K562 (cell line): Measurements from ENCODE around the gene VPS41. TPM values are rescaled to one million over a fixed set of nuclear protein-coding genes. Genes with fewer than 3 reads are reported as not detected.

ENCODE experiments used
- ATAC-seq: fragments of 200-7000 bp; cut with Tn5 transposase; 3 replicates; pipeline ENCODE4 v1.9.1; 2020; ENCODE audit warnings: moderate library complexity
- BruUV-seq: library from RNA; stranded (reverse); fragments of 400-500 nt; replicated peaks from 2 replicates; lab custom pipeline; 2021; lab: Mats Ljungman, UMichigan
- CTCF ChIA-PET: fragments of 300-600 bp; formaldehyde crosslinking; extraction: SDS; loops from one replicate; lab custom pipeline; 2021; ENCODE audit warnings: low intra/inter-chr PET ratio; lab: Yijun Ruan, JAX
- POLR2A ChIA-PET: fragments of 300-600, 350-650 bp; sonication (Branson Sonifier 250); formaldehyde crosslinking; extraction: SDS; loops from one replicate; lab custom pipeline; 2021; ENCODE audit warnings: antibody characterized with exemption, inconsistent platforms; lab: Yijun Ruan, JAX
- DNase-seq, 4 experiments: peaks; one replicate each; pipeline versions ENCODE4 v3.0.0 to v3.0.0-alpha.2; 2011 to 2018; ENCODE audit warnings: low spot score in 3 of 4, mixed read lengths in 3 of 4; ENCODE audit errors: extremely low read depth in 1 of 4
- FAIRE-seq: peaks from 2 replicates; lab custom pipeline; 2011; peaks lifted over from hg19 to GRCh38; lab: Jason Lieb, UNC
- H2AFZ ChIP-seq: 2 replicates; pipeline ENCODE4 v1.6.0; 2011; ENCODE audit warnings: low read depth, low read length, control low read depth, inconsistent platforms
- H3K27ac ChIP-seq: fragments of 200-600 bp; 3 replicates; pipeline ENCODE4 v1.8.0; 2011; ENCODE audit warnings: low read depth, mild to moderate bottlenecking, control low read depth, inconsistent platforms, low read length, moderate library complexity, mixed read lengths; ENCODE audit errors: extremely low read depth
- H3K27me3 ChIP-seq, 2 experiments: fragments of 300-600 bp in 1 of 2; 2 replicates in 1 of 2; 3 replicates in 1 of 2; pipeline versions ENCODE4 v1.6.0 to v1.8.0; 2011; ENCODE audit warnings: inconsistent platforms in 2 of 2, low read length in 2 of 2, mild to moderate bottlenecking in 1 of 2, mixed read lengths in 1 of 2, moderate library complexity in 1 of 2; ENCODE audit not compliant: control insufficient read depth in 2 of 2, insufficient read depth in 2 of 2
- H3K36me3 ChIP-seq: fragments of 300-600 bp; 3 replicates; pipeline ENCODE4 v1.8.0; 2011; ENCODE audit warnings: mild to moderate bottlenecking, low read length, inconsistent platforms; ENCODE audit not compliant: control insufficient read depth, insufficient read depth
- H3K4me1 ChIP-seq, 2 experiments: fragments of 200-600 bp in 1 of 2; replicated peaks in 1 of 2; 2 replicates in 1 of 2; 3 replicates in 1 of 2; pipeline versions ENCODE4 v1.5.1 to v1.8.0; 2011; ENCODE audit warnings: inconsistent platforms in 2 of 2, low read length in 2 of 2, mild to moderate bottlenecking in 1 of 2, mixed read lengths in 1 of 2, moderate library complexity in 1 of 2; ENCODE audit not compliant: control insufficient read depth in 2 of 2, insufficient read depth in 2 of 2
- H3K4me2 ChIP-seq: 2 replicates; pipeline ENCODE4 v1.6.1; 2011; ENCODE audit warnings: low read length, control low read depth, inconsistent platforms, mixed read lengths; ENCODE audit not compliant: insufficient read depth
- H3K4me3 ChIP-seq: fragments of 200-600 bp; sonication (generic), shearing (Covaris generic); 2 replicates; pipeline ENCODE4 v1.5.1; 2016; ENCODE audit warnings: control low read depth, inconsistent platforms
- H3K79me2 ChIP-seq: fragments of 200-600 bp; 3 replicates; pipeline ENCODE4 v1.8.0; 2011; ENCODE audit warnings: low read length, inconsistent platforms; ENCODE audit not compliant: control insufficient read depth, insufficient read depth
- H3K9ac ChIP-seq, 2 experiments: 2 replicates each; pipeline versions ENCODE4 v1.6.0 to v1.6.1; 2011; ENCODE audit warnings: low read depth in 2 of 2, low read length in 2 of 2, control low read depth in 1 of 2, inconsistent platforms in 1 of 2, mild to moderate bottlenecking in 1 of 2, mixed read lengths in 1 of 2; ENCODE audit not compliant: insufficient read depth in 1 of 2
- H3K9me1 ChIP-seq: one replicate; pipeline ENCODE4 v1.6.0; 2011; ENCODE audit warnings: inconsistent platforms, mild to moderate bottlenecking, low read length, moderate library complexity; ENCODE audit not compliant: control insufficient read depth, insufficient read depth
- H3K9me3 ChIP-seq: replicated peaks from 2 replicates; pipeline ENCODE4 v1.5.1; 2011; ENCODE audit warnings: low read depth, low read length, inconsistent platforms; ENCODE audit not compliant: control insufficient read depth, insufficient read depth
- H4K20me1 ChIP-seq: replicated peaks from 2 replicates; pipeline ENCODE4 v1.6.1; 2011; ENCODE audit warnings: low read length, inconsistent platforms, mixed read lengths; ENCODE audit not compliant: control insufficient read depth, insufficient read depth
- BRD4 ChIP-seq: fragments of 200-600 bp; sonication (generic); IDR thresholded peaks from 2 replicates; pipeline ENCODE4 v1.6.1; 2017; ENCODE audit warnings: inconsistent platforms
- CSDE1 ChIP-seq, 2 experiments: fragments of 450-650 bp; IDR thresholded peaks; 2 replicates each; pipeline ENCODE4 v1.6.1; 2016; ENCODE audit warnings: mild to moderate bottlenecking in 1 of 2
- FOXP4 ChIP-seq: sonication (generic); formaldehyde crosslinking; IDR thresholded peaks from 2 replicates; pipeline ENCODE4 v1.8.0; 2022; ENCODE audit warnings: mild to moderate bottlenecking, missing genetic modification reagents, borderline replicate concordance
- HOMEZ ChIP-seq: fragments of 250-450 bp; sonication (Bioruptor Pico); IDR thresholded peaks from 2 replicates; pipeline ENCODE4 v1.4.0; 2020; ENCODE audit warnings: mild to moderate bottlenecking, moderate library complexity
- HSF4 ChIP-seq: fragments of 250-450 bp; sonication (Bioruptor Pico); IDR thresholded peaks from 2 replicates; pipeline ENCODE4 v2.1.2; 2022; ENCODE audit warnings: mild to moderate bottlenecking, moderate library complexity, borderline replicate concordance
- IRF2 ChIP-seq: sonication (generic); formaldehyde crosslinking; IDR thresholded peaks from 2 replicates; pipeline ENCODE4 v1.8.1; 2022; ENCODE audit warnings: mild to moderate bottlenecking, missing genetic modification reagents
- KDM4B ChIP-seq, 2 experiments: fragments of 450-650 bp in 1 of 2; sonication (generic) in 1 of 2; IDR thresholded peaks; 2 replicates each; pipeline ENCODE4 v1.6.1; 2016 to 2017; ENCODE audit warnings: borderline replicate concordance in 2 of 2, antibody characterized with exemption in 1 of 2, low read depth in 1 of 2, mild to moderate bottlenecking in 1 of 2
- MIER1 ChIP-seq: fragments of 450-650 bp; IDR thresholded peaks from 2 replicates; pipeline ENCODE4 v1.6.1; 2016; ENCODE audit warnings: antibody characterized with exemption, mild to moderate bottlenecking, low read depth
- NCOA4 ChIP-seq: fragments of 450-650 bp; IDR thresholded peaks from 2 replicates; pipeline ENCODE4 v1.6.1; 2018; ENCODE audit warnings: mild to moderate bottlenecking; ENCODE audit not compliant: partially characterized antibody
- NR4A1 ChIP-seq, 2 experiments: fragments of 250-450 bp in 1 of 2; fragments of 450-650 bp in 1 of 2; sonication (Bioruptor Pico) in 1 of 2; IDR thresholded peaks; 2 replicates each; pipeline versions ENCODE4 v1.4.0 to v1.6.1; 2016 to 2020; ENCODE audit warnings: mild to moderate bottlenecking in 2 of 2, missing compliant biosample characterization in 1 of 2, missing genetic modification characterization in 1 of 2, moderate library complexity in 1 of 2
- TCF7 ChIP-seq: sonication (generic); IDR thresholded peaks from 2 replicates; pipeline ENCODE4 v1.6.1; 2016; ENCODE audit warnings: antibody characterized with exemption, borderline replicate concordance
- UBTF ChIP-seq, 2 experiments: IDR thresholded peaks; 2 replicates each; pipeline ENCODE4 v1.6.1; 2012; ENCODE audit warnings: improper control_type of control experiment in 2 of 2, low read depth in 2 of 2, low read length in 2 of 2, borderline replicate concordance in 1 of 2
- ZNF212 ChIP-seq: fragments of 450-650 bp; formaldehyde crosslinking; IDR thresholded peaks from 2 replicates; pipeline ENCODE4 v1.4.0; 2020; ENCODE audit warnings: mild to moderate bottlenecking
- ZNF780A ChIP-seq: fragments of 250-450 bp; sonication (Bioruptor Pico); IDR thresholded peaks from 2 replicates; pipeline ENCODE4 v1.5.0; 2021; ENCODE audit warnings: mild to moderate bottlenecking
- ZSCAN29 ChIP-seq: fragments of 450-650 bp; IDR thresholded peaks from 2 replicates; pipeline ENCODE4 v1.6.1; 2017
- WGBS: fragments of 100-300 bp; shearing (Covaris generic); methylation state at CpG from one replicate; pipeline ENCODE4 v1.1.6; 2016; ENCODE audit warnings: low coverage, mixed read lengths; ENCODE audit not compliant: insufficient coverage; ENCODE audit errors: missing lambda C conversion rate; 5-methylcytosine and 5-hydroxymethylcytosine counted together
- in situ Hi-C: fragments of 300-500 bp; cut with MboI; formaldehyde crosslinking; loops from 4 replicates; pipeline ENCODE4 v1.15.0; 2018; ENCODE audit warnings: inconsistent platforms, mixed read lengths
- intact Hi-C: fragments of 100-400 bp; cut with micrococcal nuclease; formaldehyde crosslinking; loops from 2 replicates; pipeline ENCODE4 v1.14.2; 2022
- polyA plus RNA-seq, 8 experiments: library from polyadenylated mRNA; depleted of rRNA in 4 of 8; stranded (reverse) in 5 of 8; unstranded in 3 of 8; fragments of >200 nt; fragmentation: Nextera tagmentation in 2 of 8; fragmentation: Illumina TruSeq in 1 of 8; extraction: Ambion mirVana in 2 of 8; extraction: Trizol in 1 of 8; gene quantifications; 2 replicates each; pipeline versions ENCODE4 v1.2.1 to v1.2.3, GENCODE V29; 2011 to 2014; ENCODE audit warnings: inconsistent platforms in 1 of 8, missing spikeins in 1 of 8
- total RNA-seq, 7 experiments: library from RNA; depleted of rRNA in 6 of 7; stranded (reverse); fragments of >200 nt in 6 of 7; fragmentation: Illumina TruSeq in 2 of 7; extraction: Trizol in 2 of 7; gene quantifications; 2 replicates each; pipeline versions ENCODE4 v1.2.1 to v1.2.3, GENCODE V29; 2011 to 2021; ENCODE audit warnings: low replicate concordance in 1 of 7
- TF ChIP-seq, protein P1 (sequence below): IDR thresholded peaks from 3 replicates; pipeline ENCODE4 v1.6.1; 2011; ENCODE audit warnings: borderline replicate concordance, mild to moderate bottlenecking; ENCODE audit not compliant: insufficient read length, insufficient read depth

VPS41 gene
- total and polyA plus RNA-seq, 9 of the 15 experiments (the other 6 are each of a cell fraction or from before 2014, with no cell fraction given): 17.7 to 46.8 (median 32.1) TPM

DNA sequence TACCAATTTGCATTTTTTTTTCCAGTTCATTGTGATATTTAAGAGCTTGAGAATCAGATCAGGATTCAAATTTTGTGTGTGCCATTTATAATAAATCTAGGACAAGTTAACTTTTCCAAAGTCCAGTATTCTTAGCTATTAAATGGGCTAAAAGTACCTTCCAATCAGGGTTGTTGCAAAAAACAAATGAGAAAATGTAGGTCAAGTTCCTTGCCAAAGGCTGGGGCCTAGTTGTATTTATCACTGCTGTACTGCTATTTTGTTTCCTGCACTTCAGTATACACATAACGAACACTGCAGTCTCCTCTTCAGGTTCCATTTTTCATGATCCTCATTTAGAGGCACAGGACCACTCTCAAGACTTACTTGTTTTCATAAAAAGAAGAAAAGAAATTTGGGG lies 7.4 kb upstream of the VPS41 start:
- BruUV-seq: no TSS peak
- WGBS: 0% methylated on average over 1 of the region's 1 CpG
- in situ Hi-C loops: no loop called here
- TF ChIP-seq CSDE1 (IDR thresholded peaks at IDR 0.05) (no peak), BRD4 (no peak), FOXP4 (CRISPR knock-in tag) (no peak), MIER1 (no peak), UBTF (IDR thresholded peaks at IDR 0.05; ENCODE audit: borderline replicate concordance in 1 of 2, low read depth in 2 of 2, low read length in 2 of 2) (no peak), HOMEZ (CRISPR knock-in tag) (no peak), ZNF780A (CRISPR knock-in tag) (no peak), NCOA4 (no peak), NR4A1 (CRISPR knock-in tag; IDR thresholded peaks at IDR 0.05) (no peak), NR4A1 (tag; IDR thresholded peaks at IDR 0.05) (no peak), KDM4B (IDR thresholded peaks at IDR 0.05; ENCODE audit: borderline replicate concordance in 2 of 2, low read depth in 1 of 2) (no peak), ZNF212 (CRISPR knock-in tag) (no peak), HSF4 (no peak), TCF7 (no peak), ZSCAN29 (no peak), IRF2 (CRISPR knock-in tag) (no peak)
- TF ChIP-seq, protein P1, sequence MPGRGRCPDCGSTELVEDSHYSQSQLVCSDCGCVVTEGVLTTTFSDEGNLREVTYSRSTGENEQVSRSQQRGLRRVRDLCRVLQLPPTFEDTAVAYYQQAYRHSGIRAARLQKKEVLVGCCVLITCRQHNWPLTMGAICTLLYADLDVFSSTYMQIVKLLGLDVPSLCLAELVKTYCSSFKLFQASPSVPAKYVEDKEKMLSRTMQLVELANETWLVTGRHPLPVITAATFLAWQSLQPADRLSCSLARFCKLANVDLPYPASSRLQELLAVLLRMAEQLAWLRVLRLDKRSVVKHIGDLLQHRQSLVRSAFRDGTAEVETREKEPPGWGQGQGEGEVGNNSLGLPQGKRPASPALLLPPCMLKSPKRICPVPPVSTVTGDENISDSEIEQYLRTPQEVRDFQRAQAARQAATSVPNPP: no peak

More for the DNA sequence above, 7.4 kb upstream of the VPS41 start:
- Histone ChIP-seq H3K27me3 (peaks cover 0 to 4% of the 10 kb centered on the region in 2 experiments; a peak in 1 of 5 replicates), H3K4me2 (no peak overlapping the region), H3K4me3 (no peak overlapping the region), H2AFZ (no peak overlapping the region), H4K20me1 (no peaks in the 10 kb centered on the region), H3K79me2 (no peaks in the 10 kb centered on the region), H3K9me3 (no peaks in the 10 kb centered on the region), H3K4me1 (no peaks in the 10 kb centered on the region), H3K36me3 (no peaks in the 10 kb centered on the region), H3K27ac (no peak overlapping the region), H3K9ac (no peak overlapping the region), H3K9me1 (no peaks in the 10 kb centered on the region)
- intact Hi-C loops: no loop called here
- DNase-seq (no peak), ATAC-seq (no peak), FAIRE-seq (no peak)
- ChIA-PET CTCF (no interaction called here), POLR2A (no interaction called here)
